ENCODE measurements around the gene PNMT.

PNMT gene

DNA sequence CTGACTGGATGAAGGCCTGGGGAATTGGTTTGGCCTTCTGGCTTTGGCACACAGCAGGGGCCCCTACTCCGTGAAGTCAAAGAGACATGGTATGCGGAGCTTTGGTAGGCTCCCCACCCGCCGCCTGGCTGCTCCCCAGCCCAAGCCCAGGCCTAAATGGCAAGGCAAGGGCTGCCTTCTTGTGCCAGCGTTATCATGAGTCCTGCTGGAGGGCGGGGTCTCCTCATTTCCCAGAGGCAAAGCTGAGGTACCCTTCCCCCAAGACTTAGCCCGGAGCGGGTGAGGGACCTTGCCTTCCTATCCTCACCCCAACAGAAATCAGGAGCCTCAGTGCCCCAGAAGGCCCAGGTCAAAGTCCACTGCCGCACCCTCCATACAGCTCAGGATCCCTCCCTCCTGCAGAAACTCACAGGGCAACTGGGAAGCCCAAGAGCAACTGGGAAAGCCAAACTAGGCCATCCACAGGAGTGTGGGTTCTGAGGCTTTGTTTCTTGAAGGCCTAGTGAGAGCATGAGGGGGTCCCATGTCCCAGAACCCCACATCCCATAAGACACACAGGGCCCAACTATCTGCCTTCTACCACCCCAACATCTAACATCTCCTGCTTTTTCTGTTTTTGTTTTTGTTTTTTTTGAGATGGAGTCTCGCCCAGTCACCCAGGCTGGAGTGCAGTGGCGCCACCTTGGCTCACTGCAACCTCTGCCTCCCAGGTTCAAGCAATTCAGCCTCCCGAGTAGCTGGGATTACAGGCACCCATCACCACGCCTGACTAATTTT, 10.3 kb downstream of the PNMT start:
- no peak overlapping the region for H3K27ac ChIP-seq
- TF ChIP-seq, protein P1, sequence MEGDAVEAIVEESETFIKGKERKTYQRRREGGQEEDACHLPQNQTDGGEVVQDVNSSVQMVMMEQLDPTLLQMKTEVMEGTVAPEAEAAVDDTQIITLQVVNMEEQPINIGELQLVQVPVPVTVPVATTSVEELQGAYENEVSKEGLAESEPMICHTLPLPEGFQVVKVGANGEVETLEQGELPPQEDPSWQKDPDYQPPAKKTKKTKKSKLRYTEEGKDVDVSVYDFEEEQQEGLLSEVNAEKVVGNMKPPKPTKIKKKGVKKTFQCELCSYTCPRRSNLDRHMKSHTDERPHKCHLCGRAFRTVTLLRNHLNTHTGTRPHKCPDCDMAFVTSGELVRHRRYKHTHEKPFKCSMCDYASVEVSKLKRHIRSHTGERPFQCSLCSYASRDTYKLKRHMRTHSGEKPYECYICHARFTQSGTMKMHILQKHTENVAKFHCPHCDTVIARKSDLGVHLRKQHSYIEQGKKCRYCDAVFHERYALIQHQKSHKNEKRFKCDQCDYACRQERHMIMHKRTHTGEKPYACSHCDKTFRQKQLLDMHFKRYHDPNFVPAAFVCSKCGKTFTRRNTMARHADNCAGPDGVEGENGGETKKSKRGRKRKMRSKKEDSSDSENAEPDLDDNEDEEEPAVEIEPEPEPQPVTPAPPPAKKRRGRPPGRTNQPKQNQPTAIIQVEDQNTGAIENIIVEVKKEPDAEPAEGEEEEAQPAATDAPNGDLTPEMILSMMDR (IDR thresholded peaks at IDR 0.05): peak; percentile 16; the same call in 1 of the 2 replicates
- no peak for TF ChIP-seq ZFX (IDR thresholded peaks at IDR 0.05; ENCODE audit: borderline replicate concordance)

DNA sequence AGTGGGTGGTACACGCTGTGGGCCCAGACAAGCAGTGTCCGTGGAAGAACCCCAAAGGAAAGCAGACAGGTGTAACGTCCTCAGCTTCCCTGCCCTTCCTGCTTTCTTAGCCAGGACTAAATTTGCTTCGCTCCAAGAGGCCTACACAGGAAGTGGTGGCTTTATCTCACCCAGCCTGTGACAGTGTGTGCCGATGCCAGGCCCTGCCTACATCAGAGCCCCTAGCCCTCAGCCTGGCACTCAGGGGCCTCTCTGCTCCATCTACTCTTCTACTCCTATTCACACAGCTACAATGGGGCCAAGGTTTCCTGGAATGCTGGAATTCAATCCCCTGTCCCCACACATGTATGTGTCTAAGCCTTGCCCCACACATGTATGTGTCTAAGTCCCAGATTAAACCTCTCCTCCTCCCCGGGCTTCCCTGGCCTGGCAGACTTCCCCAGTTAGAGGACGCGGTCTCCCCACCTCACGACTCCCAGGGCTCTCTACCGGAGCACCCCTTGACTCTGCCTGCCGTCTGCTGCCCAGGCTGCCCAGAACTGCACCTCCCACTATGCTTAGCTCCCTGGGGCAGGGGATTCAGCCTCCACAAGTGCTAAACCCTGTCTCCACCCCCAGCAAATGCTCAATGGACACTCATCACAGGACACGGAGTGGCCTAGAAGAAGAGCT, 11.4 kb downstream of the PNMT start:
- no peak for TF ChIP-seq ZFX (IDR thresholded peaks at IDR 0.05; ENCODE audit: borderline replicate concordance)
- TF ChIP-seq, protein P1 (IDR thresholded peaks at IDR 0.05): no peak
- no peak overlapping the region for H3K27ac ChIP-seq

DNA sequence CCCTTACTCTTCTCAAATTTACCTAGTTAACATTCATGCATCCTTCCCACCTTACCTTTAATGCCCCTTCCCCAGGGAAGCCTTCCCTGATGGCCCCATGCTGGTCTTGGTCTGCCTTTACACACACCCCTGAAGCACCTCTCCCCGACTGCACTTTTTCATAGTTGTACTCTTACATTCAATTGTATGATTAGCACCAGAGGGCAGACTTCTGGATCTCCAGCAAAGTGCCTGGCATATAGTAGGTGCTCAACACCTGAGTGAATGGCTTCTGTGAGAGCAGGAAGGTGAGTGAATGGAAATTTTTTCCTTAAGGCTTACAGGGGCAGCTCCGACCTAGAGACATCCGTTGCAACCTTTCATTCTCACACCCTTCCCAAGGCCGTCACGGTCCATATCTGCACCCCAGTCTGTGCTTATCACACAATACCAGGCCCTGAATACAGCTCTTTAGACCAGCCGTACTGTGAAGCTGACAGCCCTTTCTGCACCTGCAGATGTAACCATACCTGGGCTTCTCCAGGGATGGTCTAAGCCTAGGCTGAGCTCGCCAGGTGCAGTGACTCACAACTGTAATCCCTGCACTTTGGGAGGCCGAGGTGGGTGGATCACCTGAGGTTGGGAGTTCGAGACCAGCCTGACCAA, 15.2 kb downstream of the PNMT start:
- no peak for TF ChIP-seq ZFX (IDR thresholded peaks at IDR 0.05; ENCODE audit: borderline replicate concordance)
- TF ChIP-seq, protein P1 (IDR thresholded peaks at IDR 0.05): no peak
- H3K27ac ChIP-seq: no peak overlapping the region

GRCh38 chr17:39684369-39685192, 16.3 kb downstream of the PNMT start:
- TF ChIP-seq ZFX (IDR thresholded peaks at IDR 0.05; ENCODE audit: borderline replicate concordance): no peak
- TF ChIP-seq, protein P1 (IDR thresholded peaks at IDR 0.05): no peak
- no peak overlapping the region for H3K27ac ChIP-seq

DNA sequence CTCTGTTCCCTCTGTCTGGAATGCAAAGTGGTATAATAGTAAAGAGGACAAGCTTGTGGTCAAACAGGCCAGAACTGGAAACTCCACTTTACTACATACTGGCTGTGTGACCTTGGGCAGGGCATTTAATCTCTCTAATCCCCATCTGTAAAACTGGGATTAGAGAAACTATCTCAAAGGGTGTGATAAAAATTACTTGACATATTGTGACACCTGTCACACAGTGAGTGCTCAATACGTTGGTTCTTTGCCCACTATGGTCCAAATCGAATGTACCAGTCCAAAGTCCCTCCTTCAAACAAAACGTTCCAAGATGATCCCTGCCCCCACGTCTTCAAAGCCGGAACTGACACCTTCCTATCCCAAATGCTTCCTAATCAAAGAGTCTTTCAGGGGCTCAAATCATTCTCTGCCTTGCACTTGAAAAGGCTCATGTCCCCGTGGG, 18.9 kb downstream of the PNMT start:
- TF ChIP-seq, protein P1 (IDR thresholded peaks at IDR 0.05): no peak
- TF ChIP-seq ZFX (IDR thresholded peaks at IDR 0.05; ENCODE audit: borderline replicate concordance): no peak
- peak overlapping the region; percentile 96 for H3K27ac ChIP-seq

DNA sequence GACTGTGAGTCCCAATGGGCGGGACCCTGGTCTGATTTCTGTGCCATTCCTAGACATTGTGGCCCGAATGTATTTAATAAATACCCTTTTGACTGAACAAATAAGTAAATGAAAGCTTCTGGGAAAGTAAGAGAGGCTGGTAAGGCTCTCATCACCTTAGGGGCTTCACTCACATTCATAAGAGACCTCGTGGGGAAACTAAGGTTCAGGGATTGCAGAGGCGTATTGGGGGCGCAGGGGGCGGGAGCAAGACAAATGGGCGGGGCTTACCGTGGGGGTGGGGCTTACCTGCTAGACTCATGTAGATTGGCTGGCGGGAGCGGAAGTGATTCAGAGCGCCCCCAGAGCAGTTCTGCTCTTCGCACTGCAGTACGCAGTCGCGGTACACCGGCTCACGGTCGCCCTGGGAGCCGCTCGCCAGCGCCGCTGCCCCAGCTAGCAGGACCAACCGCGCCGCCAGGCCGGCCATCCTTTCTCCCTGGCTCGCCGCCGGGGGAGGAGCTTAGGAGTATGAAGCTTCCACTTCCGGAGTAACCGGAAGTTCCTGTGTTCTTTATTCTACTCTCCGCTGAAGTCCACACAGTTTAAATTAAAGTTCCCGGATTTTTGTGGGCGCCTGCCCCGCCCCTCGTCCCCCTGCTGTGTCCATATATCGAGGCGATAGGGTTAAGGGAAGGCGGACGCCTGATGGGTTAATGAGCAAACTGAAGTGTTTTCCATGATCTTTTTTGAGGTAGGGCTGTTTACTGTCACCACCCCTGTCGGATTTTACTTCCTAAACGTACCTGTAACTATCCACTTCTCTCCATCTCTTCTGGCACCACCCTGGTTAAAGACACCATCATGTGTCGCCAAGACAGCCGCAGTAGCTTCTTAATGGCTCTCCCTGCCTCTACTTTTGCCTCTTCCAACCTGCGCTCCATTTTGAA, 19.6 kb downstream of the PNMT start, which contains the start of gene PGAP3:
Gene PGAP3, minus strand, starts transcription at position 512 of the 929 bp plus-strand sequence. Its CDS starts 43 bp downstream, at position 469.
- TF ChIP-seq, protein P1 (IDR thresholded peaks at IDR 0.05): peak; percentile 12; the same call in 1 of the 2 replicates
- TF ChIP-seq ZFX (IDR thresholded peaks at IDR 0.05; ENCODE audit: borderline replicate concordance): no peak
- peak within 1 kb of the TSS; percentile 96 for H3K27ac ChIP-seq

Measured in 22Rv1 (cell line).